Glutamatergic neuron (in vitro differentiated cells): ENCODE results near the gene JPH2. TPM values are rescaled to one million over a fixed set of nuclear protein-coding genes. Genes with fewer than 3 reads are reported as not detected.

Source experiments
- DNase-seq: peaks from one replicate; pipeline ENCODE4 v3.0.0; 2022
- H3K27ac Mint-ChIP-seq: one replicate; pipeline ENCODE4 v1.8.0; 2020; ENCODE audit warnings: mild to moderate bottlenecking, mixed read lengths, inconsistent platforms; ENCODE audit not compliant: unreplicated experiment
- H3K27me3 Mint-ChIP-seq: one replicate; pipeline ENCODE4 v1.8.0; 2020; ENCODE audit warnings: mild to moderate bottlenecking, moderate library complexity, mixed read lengths, inconsistent platforms; ENCODE audit not compliant: unreplicated experiment
- H3K36me3 Mint-ChIP-seq: one replicate; pipeline ENCODE4 v1.8.0; 2020; ENCODE audit warnings: mild to moderate bottlenecking, mixed read lengths, inconsistent platforms; ENCODE audit not compliant: unreplicated experiment
- H3K4me1 Mint-ChIP-seq: one replicate; pipeline ENCODE4 v1.8.0; 2020; ENCODE audit warnings: mild to moderate bottlenecking, low read depth, mixed read lengths, inconsistent platforms; ENCODE audit not compliant: unreplicated experiment
- H3K4me3 Mint-ChIP-seq: one replicate; pipeline ENCODE4 v1.8.0; 2020; ENCODE audit warnings: mild to moderate bottlenecking, mixed read lengths, inconsistent platforms; ENCODE audit not compliant: unreplicated experiment
- H3K9me3 Mint-ChIP-seq: one replicate; pipeline ENCODE4 v1.8.0; 2020; ENCODE audit warnings: mild to moderate bottlenecking, moderate library complexity, mixed read lengths, inconsistent platforms; ENCODE audit not compliant: unreplicated experiment
- CTCF ChIP-seq: fragments of 200-600 bp; sonication (generic); IDR thresholded peaks from one replicate; pipeline ENCODE4 v1.5.0; 2021; ENCODE audit not compliant: partially characterized antibody, unreplicated experiment
- total RNA-seq: library from RNA; stranded (reverse); fragmentation: NEBNext Ultra II Directional; extraction: Animal tissue kit (Norgen Biotek cat#: 25700); gene quantifications from one replicate; pipeline ENCODE4 v1.2.1, GENCODE V29; 2021; ENCODE audit not compliant: unreplicated experiment

JPH2 gene
- total RNA-seq, 1 donor from 2014 or later = 0.07 TPM

- Mint-ChIP-seq H3K27ac (peak overlapping the region; percentile 19), H3K4me3 (peak overlapping the region; percentile 94), H3K9me3 (peaks cover 9% of the 10 kb centered on the region), H3K4me1 (peaks cover 47% of the 10 kb centered on the region), H3K27me3 (peaks cover 10% of the 10 kb centered on the region), H3K36me3 (no peaks in the 10 kb centered on the region)
- no peak for TF ChIP-seq CTCF
- no peak for DNase-seq
These were observed 21.2 kb upstream of the JPH2 start for GRCh38 chr20:44208165-44208564.

- H3K4me1 Mint-ChIP-seq = peaks cover 54% of the 10 kb centered on the region
- no peak for DNase-seq
- no peak for TF ChIP-seq CTCF
- H3K4me3 Mint-ChIP-seq = peak overlapping the region; percentile 76
- H3K27me3 Mint-ChIP-seq = peaks cover 10% of the 10 kb centered on the region
- peaks cover 9% of the 10 kb centered on the region for H3K9me3 Mint-ChIP-seq
- no peaks in the 10 kb centered on the region for H3K36me3 Mint-ChIP-seq
- peak overlapping the region; percentile 18 for H3K27ac Mint-ChIP-seq
These were observed 20.2 kb upstream of the JPH2 start for GRCh38 chr20:44207126-44207723.

GRCh38 chr20:44206132-44206531, 19.1 kb upstream of the JPH2 start:
- DNase-seq = no peak
- no peaks in the 10 kb centered on the region for H3K36me3 Mint-ChIP-seq
- H3K27me3 Mint-ChIP-seq = peaks cover 7% of the 10 kb centered on the region
- TF ChIP-seq CTCF = no peak
- peak overlapping the region; percentile 83 for H3K4me3 Mint-ChIP-seq
- peaks cover 46% of the 10 kb centered on the region for H3K4me1 Mint-ChIP-seq
- H3K9me3 Mint-ChIP-seq = peaks cover 6% of the 10 kb centered on the region
- peak overlapping the region; percentile 76 for H3K27ac Mint-ChIP-seq

GRCh38 chr20:44204832-44205215, 17.8 kb upstream of the JPH2 start:
- H3K4me1 Mint-ChIP-seq = peaks cover 46% of the 10 kb centered on the region
- no peaks in the 10 kb centered on the region for H3K36me3 Mint-ChIP-seq
- H3K4me3 Mint-ChIP-seq = no peak overlapping the region
- H3K27me3 Mint-ChIP-seq = peaks cover 3% of the 10 kb centered on the region
- H3K9me3 Mint-ChIP-seq = peaks cover 3% of the 10 kb centered on the region
- DNase-seq = no peak
- H3K27ac Mint-ChIP-seq = no peak overlapping the region
- no peak for TF ChIP-seq CTCF

- TF ChIP-seq CTCF = no peak
- H3K4me3 Mint-ChIP-seq = no peak overlapping the region
- DNase-seq = no peak
- H3K27ac Mint-ChIP-seq = peak overlapping the region; percentile 31
- peaks cover 46% of the 10 kb centered on the region for H3K4me1 Mint-ChIP-seq
- H3K36me3 Mint-ChIP-seq = no peaks in the 10 kb centered on the region
- H3K27me3 Mint-ChIP-seq = peaks cover 3% of the 10 kb centered on the region
- peaks cover 3% of the 10 kb centered on the region for H3K9me3 Mint-ChIP-seq
These were observed 17.3 kb upstream of the JPH2 start for GRCh38 chr20:44204156-44204831.
